GM13977 (cell line): Measurements from ENCODE around the gene BCAT1.

ENCODE experiments used
- DNase-seq: peaks from one replicate; pipeline ENCODE4 v3.0.0; 2012; ENCODE audit warnings: low spot score
- CTCF ChIP-seq: IDR thresholded peaks from 2 replicates; pipeline ENCODE4 v1.5.1; 2012; ENCODE audit warnings: mild to moderate bottlenecking, control low read depth; ENCODE audit not compliant: insufficient read depth; ENCODE audit errors: extremely low read depth, missing control alignments
- in situ Hi-C: fragments of 300-500 bp; cut with MboI; formaldehyde crosslinking; loops from one replicate; pipeline ENCODE4 v1.12.0; 2022; ENCODE audit warnings: low sequenced_read_pairs, low pct_unique_long_range_greater_than_20kb, mixed read lengths, inconsistent platforms; ENCODE audit not compliant: unreplicated experiment

BCAT1 gene

GRCh38 chr12:24898185-24898584 is 50.7 kb downstream of the BCAT1 start:
- DNase-seq: no peak
- in situ Hi-C loops: no loop called here
- TF ChIP-seq CTCF: no peak

DNA sequence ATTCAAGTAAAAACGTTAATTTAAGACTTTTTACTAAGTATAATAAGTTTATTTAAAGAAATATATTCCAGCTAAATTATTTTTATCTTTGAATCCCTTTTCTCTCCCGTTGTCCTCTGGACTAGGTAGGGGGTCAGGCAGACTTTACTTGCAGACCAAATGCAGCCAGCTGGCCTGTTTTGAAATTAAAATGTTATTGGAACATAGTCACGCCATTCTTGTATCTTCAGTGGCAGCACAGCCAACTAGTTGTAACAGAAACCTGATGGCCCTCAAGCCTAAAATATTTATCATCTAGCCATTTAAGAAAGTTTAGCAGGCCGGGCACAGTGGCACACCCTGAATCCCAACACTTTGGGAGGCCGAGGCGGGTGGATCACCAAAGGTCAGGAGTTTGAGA is 52.7 kb downstream of the BCAT1 start:
- in situ Hi-C loops: no loop called here

DNA sequence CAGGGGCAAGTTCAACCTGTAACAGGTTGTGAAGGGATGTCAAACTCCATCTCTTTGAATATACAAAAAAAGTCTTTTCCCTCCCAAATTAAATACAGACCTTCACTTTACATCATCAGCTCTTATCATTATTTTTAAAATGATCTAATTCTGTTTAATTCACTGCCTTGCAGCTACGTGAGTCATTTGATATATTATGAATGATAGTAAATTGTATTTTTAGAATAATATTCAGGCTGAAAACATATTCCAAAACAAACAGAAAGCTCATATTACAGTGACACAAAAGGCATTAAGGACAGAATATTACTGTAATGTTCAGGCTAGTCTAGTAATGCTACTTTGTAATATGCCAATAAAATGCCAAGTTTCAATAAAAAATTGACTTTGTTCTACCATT is 53.3 kb downstream of the BCAT1 start:
- in situ Hi-C loops: no loop called here
- no peak for DNase-seq
- no peak for TF ChIP-seq CTCF

More for the DNA sequence above, 52.7 kb downstream of the BCAT1 start:
- no peak for DNase-seq
- TF ChIP-seq CTCF: no peak

- in situ Hi-C loops: no loop called here
- TF ChIP-seq CTCF: no peak
- no peak for DNase-seq
Observed at GRCh38 chr12:24894879-24895278, 54.0 kb downstream of the BCAT1 start.

GRCh38 chr12:24890048-24890803 is 58.7 kb downstream of the BCAT1 start:
- in situ Hi-C loops: no loop called here
- no peak for DNase-seq
- TF ChIP-seq CTCF: no peak

DNA sequence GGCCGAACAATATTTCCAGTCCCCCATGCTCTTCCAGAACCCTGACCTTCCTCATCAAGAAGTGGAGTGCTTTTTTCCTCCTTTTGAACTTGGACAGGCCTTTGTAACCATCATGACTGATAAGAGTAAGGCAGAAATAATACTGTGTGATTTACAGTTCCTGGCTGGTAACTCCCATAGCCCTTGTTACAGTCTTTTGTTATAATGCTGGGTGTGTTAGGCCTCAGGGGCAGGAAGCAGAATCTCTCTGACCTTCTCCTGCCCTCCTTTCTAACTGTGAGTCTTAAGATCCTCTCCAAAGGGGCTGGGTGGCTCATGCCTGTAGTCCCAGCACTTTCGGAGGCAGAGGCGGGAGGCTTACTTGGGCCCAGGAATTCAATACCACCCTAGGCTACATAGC is 59.5 kb downstream of the BCAT1 start:
- TF ChIP-seq CTCF: no peak
- DNase-seq: no peak
- in situ Hi-C loops: no loop called here

DNA sequence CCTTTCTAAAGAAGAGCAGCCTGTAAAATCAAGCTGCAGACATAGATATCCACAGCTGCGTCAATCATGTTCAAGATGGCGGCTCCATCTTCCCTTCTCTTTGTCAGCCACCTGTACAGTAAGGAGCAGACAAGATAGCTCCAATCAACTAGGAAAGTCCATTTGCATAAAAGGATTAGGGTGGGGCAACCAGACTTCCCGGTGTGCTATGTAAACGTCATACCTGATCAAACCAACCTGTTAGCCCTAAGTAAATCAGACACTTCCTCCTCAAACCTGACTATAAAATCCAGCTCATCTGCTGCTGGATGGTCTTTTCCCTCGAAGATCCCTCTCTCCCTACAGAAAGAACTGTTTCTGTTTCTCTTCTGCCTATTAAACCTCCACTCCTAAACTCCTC is 60.1 kb downstream of the BCAT1 start:
- in situ Hi-C loops: no loop called here
- DNase-seq: no peak
- TF ChIP-seq CTCF: no peak
